ENCODE data around the gene DNAJB5.

Gene DNAJB5

DNA sequence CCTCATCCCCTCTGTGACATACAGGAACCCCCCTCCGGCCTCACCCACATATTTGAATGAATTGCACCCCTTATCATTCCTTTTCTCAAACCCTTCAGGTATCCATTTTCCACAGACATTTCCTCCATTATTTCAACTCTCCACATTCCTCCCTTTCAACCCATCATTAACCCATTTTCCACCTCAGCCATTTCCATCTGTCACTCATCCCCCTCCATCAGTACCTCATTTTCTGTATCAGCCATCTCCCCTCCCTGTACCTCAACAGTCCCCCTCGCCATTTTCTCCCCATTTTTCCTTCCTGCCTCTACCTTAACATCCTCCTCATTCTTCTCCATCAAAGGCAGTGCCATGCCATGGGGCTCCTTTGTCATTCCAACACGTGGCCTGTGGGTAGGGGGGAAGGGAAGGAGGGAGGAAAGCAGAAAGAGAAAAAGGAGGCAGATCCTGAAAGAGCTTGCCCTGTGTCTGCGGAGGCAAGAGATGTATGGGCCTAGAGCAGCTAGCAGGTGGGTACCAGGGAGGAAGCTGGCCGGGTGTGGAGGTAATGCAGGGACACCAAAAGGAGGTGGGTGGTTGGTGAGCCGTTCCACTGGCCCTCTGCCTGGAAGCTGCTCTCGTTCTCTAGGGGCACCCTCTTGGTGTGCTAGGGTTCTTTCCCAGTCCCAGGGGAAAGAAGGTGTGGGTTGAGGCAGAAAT lies 1.5 kb downstream of the DNAJB5 start:
- H3K27ac Mint-ChIP-seq: peak overlapping the region; percentile 6
- H3K9me3 Mint-ChIP-seq: no peaks in the 10 kb centered on the region
- H3K4me3 Mint-ChIP-seq: peak overlapping the region; percentile 73
- no peak for ATAC-seq (ENCODE audit: low read depth)
- H3K27me3 Mint-ChIP-seq: peaks cover 6% of the 10 kb centered on the region
- H3K4me1 Mint-ChIP-seq: peaks cover 27% of the 10 kb centered on the region
- H3K36me3 Mint-ChIP-seq: no peaks in the 10 kb centered on the region
- DNase-seq (ENCODE audit: low spot score in 2 of 2): no peak

DNA sequence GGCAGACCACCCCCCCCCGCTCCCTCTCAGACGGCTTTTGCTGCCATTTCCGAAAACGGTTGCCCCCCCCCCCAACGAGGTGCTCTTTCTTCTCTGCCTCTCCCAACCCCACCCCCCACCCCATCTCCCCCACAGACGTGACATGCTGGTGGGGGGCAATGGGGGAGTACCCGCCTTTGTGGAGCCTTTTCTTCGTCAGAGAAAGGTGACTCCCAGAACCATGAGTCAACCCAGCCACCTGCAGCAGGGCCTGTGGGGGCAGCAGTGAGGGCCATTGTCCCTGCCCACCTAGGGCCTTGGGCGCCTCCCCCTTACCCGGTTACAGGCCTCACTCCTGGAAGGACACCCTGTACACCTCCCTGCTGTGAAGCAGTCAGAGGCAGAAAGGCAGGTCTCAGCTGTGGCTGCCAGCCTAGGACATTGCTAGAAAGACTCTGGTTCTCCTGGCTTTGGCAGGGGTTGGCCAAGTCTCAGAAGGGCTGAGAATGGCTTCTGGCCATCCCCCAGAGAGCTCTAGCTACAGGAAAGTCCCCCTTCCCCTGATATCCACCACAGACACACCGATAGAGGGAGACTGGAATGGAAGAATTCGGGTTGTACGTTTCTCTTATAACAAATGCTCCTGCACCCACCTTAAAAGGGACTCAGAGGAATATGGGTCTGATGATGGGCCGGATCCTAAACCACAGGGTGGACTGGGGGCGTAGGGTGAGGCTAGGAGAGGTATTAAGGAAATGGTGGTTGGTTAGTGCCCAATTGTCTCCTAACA lies 2.2 kb downstream of the DNAJB5 start:
- DNase-seq (ENCODE audit: low spot score in 2 of 2) (no peak), ATAC-seq (ENCODE audit: low read depth) (no peak)
- Mint-ChIP-seq H3K27ac (no peak overlapping the region), H3K4me3 (peak overlapping the region; percentile 37), H3K9me3 (no peaks in the 10 kb centered on the region), H3K27me3 (peaks cover 6% of the 10 kb centered on the region), H3K36me3 (no peaks in the 10 kb centered on the region), H3K4me1 (peaks cover 23% of the 10 kb centered on the region)

DNA sequence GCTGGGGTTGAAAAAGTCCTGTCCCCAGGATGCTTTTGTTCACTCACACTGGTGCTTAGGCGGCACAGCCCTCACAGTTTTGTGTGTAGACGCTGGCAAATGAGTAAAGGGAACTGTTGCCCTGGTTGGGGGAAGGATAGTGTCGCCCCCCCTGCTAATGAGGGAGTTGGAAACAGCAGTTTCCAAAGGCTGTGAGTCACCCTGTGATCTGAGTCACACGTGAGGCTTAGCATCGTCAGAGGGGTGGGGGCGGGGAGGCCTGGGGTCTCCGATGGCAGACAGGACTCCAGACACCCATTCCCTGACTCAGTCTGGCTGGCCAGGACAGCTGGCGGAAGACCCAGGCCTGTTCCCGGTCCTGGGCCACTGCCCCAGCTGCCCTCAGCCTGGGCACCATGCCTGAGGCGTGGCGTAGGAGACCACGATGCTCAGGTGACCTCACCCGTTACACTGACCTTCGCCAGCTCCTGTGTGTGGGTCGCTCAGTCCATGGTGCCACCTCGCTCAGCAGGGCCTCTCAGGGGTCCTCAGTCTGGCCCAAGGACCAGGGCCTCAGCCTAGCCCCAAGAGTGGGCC lies 2.9 kb downstream of the DNAJB5 start:
- Mint-ChIP-seq H3K9me3 (no peaks in the 10 kb centered on the region), H3K36me3 (no peaks in the 10 kb centered on the region), H3K27me3 (peaks cover 6% of the 10 kb centered on the region), H3K27ac (no peak overlapping the region), H3K4me1 (peaks cover 16% of the 10 kb centered on the region), H3K4me3 (no peak overlapping the region)
- DNase-seq (ENCODE audit: low spot score in 2 of 2): no peak
- no peak for ATAC-seq (ENCODE audit: low read depth)

DNA sequence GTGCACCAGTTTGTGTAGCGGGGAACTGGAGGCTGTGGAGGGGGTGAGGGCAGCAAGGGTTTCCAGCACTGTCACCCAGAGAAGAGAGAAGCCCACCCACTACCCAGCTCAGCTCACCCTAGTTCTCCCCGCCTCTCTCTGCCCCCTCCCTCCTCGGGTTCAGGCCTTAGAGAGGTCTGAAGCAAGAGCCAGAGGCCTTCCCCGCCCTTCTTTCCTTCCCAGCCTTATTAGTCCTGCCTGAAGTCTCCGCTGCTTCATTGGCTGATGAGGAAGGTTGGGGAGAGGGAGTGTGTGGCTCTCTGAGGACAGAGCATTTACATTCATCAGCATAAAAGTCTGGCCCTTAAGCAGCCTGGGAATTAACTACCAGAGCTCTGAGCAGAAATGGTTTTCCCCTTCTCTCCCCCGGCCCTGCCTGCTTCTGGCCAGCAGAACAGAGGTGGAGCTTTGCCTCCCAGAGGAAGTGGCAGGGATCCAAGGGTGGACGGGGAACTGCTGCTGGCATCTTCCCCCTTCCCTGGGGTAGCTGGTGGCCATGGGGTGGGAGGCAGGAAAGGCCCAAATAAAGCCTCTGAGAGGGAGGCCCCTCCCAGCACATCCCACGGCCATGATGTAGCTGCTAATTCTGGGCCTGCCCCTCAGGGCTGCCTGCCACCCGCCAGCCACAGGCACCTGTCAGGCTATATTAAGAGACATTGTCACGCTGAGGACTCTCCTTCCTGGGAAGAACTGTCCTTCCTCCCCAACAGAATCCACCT lies 4.1 kb downstream of the DNAJB5 start:
- H3K36me3 Mint-ChIP-seq: no peaks in the 10 kb centered on the region
- no peak for ATAC-seq (ENCODE audit: low read depth)
- no peak overlapping the region for H3K27ac Mint-ChIP-seq
- no peak for DNase-seq (ENCODE audit: low spot score in 2 of 2)
- no peaks in the 10 kb centered on the region for H3K9me3 Mint-ChIP-seq
- H3K27me3 Mint-ChIP-seq: peaks cover 6% of the 10 kb centered on the region
- peaks cover 10% of the 10 kb centered on the region for H3K4me1 Mint-ChIP-seq
- H3K4me3 Mint-ChIP-seq: no peak overlapping the region

DNA sequence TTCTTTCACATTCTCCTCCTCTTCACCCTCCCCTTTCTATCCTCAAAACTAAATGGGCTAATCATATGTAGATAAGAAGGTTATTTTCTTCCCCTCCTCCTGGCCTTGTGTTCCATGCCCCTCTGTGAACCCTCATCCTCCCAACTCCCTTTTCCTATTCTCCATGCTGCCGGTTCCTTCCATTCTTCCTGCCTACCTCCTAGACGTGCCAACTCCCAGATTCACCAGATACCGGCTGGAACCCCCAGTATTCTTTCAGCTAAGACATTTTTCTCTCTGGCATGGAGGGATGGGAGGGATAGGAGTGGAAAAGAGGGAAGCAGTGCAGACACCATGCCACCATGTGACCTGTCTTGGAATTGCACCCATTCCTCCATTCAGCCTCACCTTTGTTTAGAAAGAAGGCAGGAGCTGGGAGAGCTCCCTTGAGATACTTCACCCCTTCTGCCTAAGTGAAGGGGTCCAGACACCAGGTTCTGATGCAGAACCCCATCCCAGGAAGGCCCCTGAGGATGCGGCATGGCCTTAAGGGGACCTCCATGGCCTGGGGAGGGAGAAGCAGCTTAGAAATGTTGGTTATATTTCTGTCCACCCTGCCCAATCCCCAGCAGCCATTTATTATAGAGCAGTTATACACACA lies 4.8 kb downstream of the DNAJB5 start:
- Mint-ChIP-seq H3K4me1 (peaks cover 9% of the 10 kb centered on the region), H3K27ac (no peak overlapping the region), H3K27me3 (peaks cover 6% of the 10 kb centered on the region), H3K9me3 (no peaks in the 10 kb centered on the region), H3K36me3 (no peaks in the 10 kb centered on the region), H3K4me3 (no peak overlapping the region)
- no peak for DNase-seq (ENCODE audit: low spot score in 2 of 2)
- no peak for ATAC-seq (ENCODE audit: low read depth)

DNA sequence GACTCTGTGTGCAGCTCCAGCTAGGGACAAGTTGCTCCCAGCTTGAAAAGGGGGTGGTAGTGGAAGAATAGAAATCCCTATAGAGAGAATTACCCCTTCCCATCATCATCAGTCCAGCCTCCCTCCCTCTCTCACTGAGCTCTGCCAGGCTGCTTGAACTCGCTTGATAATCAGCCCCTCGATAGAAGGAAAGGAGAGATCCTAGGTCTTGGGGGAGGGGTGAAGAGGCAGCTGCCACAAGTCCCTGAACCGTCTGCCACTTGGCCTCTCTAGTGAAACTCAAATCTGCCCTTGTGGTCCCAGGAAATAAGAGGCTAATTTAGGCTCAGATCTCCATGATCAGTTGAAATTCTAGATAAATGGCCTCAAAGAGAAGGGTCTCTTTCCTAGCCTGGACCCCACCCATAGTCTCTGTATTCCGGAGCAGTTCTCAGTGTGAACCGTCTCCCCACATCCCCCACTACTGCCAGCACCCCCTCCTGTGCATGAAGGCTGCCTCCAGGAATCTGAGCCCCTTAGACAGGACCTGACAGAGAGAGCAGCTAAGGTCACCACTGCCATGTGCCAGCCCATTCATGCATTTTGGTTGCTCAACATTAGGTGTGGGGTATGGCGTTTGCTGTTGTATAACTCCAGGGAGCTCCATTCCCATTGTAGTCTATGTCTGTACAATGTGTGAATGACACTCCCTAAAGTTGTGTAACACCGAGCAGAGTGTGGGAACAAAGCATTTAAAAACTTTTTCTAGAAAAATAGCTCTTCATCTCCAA lies 5.5 kb downstream of the DNAJB5 start:
- no peaks in the 10 kb centered on the region for H3K36me3 Mint-ChIP-seq
- no peaks in the 10 kb centered on the region for H3K9me3 Mint-ChIP-seq
- no peak overlapping the region for H3K27ac Mint-ChIP-seq
- DNase-seq (ENCODE audit: low spot score in 2 of 2): no peak
- H3K4me1 Mint-ChIP-seq: peaks cover 9% of the 10 kb centered on the region
- H3K4me3 Mint-ChIP-seq: no peak overlapping the region
- peaks cover 6% of the 10 kb centered on the region for H3K27me3 Mint-ChIP-seq
- ATAC-seq (ENCODE audit: low read depth): no peak

DNA sequence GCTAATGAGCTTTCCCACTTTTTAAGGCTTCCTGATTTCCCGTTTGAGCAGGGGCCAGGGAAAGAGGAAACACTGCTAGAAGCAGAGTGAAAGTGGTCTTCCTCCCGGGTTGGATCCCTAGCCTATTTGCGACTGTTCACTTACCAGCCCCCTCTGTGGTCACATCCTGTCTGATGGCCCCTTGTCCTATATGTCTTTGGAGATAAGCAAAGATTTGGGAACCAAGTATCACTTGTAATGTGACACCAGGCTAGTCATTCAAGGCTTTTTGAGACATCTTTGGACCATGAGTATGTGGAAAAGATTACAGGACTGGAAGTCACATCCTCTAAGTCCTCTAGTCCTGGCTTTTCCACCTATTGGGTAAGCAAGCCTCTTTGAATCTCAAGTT lies 6.1 kb downstream of the DNAJB5 start:
- ATAC-seq (ENCODE audit: low read depth): no peak
- Mint-ChIP-seq H3K27me3 (peaks cover 6% of the 10 kb centered on the region), H3K9me3 (no peaks in the 10 kb centered on the region), H3K36me3 (no peaks in the 10 kb centered on the region), H3K27ac (no peak overlapping the region), H3K4me1 (peaks cover 6% of the 10 kb centered on the region), H3K4me3 (no peak overlapping the region)
- no peak for DNase-seq (ENCODE audit: low spot score in 2 of 2)

DNA sequence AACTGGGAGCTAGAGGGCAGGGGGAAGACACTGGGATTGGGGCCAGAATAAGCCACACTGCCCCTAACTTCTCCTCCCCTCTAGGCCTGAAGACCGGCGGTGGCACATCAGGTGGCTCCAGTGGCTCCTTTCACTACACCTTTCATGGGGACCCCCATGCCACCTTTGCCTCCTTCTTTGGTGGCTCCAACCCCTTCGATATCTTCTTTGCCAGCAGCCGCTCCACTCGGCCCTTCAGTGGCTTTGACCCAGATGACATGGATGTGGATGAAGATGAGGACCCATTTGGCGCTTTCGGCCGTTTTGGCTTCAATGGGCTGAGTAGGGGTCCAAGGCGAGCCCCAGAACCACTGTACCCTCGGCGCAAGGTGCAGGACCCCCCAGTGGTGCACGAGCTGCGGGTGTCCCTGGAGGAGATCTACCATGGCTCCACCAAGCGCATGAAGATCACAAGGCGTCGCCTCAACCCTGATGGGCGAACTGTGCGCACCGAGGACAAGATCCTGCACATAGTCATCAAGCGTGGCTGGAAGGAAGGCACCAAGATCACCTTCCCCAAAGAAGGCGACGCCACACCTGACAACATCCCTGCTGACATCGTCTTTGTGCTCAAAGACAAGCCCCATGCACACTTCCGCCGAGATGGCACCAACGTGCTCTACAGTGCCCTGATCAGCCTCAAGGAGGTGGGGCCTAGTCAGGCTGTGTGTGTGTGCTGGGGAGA lies 6.8 kb downstream of the DNAJB5 start:
- DNase-seq (ENCODE audit: low spot score in 2 of 2): no peak
- no peaks in the 10 kb centered on the region for H3K4me1 Mint-ChIP-seq
- H3K27me3 Mint-ChIP-seq: no peaks in the 10 kb centered on the region
- ATAC-seq (ENCODE audit: low read depth): no peak
- H3K36me3 Mint-ChIP-seq: no peaks in the 10 kb centered on the region
- no peak overlapping the region for H3K27ac Mint-ChIP-seq
- no peaks in the 10 kb centered on the region for H3K9me3 Mint-ChIP-seq
- no peak overlapping the region for H3K4me3 Mint-ChIP-seq

DNA sequence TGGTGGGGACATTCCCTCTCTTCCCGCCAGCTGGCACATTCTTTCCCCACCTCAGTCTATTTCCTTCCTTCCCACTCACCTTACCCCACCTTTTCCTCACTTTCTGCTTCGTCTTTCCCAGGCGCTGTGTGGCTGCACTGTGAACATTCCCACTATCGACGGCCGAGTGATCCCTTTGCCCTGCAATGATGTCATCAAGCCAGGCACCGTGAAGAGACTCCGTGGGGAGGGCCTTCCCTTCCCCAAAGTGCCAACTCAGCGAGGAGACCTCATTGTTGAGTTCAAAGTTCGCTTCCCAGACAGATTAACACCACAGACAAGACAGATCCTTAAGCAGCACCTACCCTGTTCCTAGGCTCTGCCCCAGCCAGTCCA lies 7.3 kb downstream of the DNAJB5 start:
- no peaks in the 10 kb centered on the region for H3K9me3 Mint-ChIP-seq
- ATAC-seq (ENCODE audit: low read depth) (no peak), DNase-seq (ENCODE audit: low spot score in 2 of 2) (no peak)
- H3K27me3 Mint-ChIP-seq: no peaks in the 10 kb centered on the region
- H3K36me3 Mint-ChIP-seq: no peaks in the 10 kb centered on the region
- H3K4me3 Mint-ChIP-seq: no peak overlapping the region
- H3K27ac Mint-ChIP-seq: no peak overlapping the region
- no peaks in the 10 kb centered on the region for H3K4me1 Mint-ChIP-seq

DNA sequence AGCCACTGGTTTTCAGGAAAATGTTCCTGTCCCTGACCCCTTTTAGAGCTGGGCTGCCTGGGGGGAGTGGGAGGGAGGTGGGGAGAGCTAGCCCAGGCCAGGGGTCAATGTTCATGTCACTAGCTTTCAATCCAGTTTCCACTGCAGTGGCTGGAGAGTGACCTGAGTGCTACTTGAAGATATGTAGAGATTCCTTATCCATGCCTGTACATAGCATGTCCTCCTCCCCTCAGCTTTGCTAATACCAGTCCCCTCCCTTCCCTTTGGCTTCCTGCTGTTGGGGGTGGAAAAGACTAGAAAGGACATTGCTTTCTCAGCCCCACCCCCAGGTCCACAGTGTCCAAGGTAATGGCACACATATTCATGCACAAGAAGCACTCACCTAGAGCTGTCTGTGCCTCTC lies 7.8 kb downstream of the DNAJB5 start:
- no peaks in the 10 kb centered on the region for H3K9me3 Mint-ChIP-seq
- no peak for DNase-seq (ENCODE audit: low spot score in 2 of 2)

DNA sequence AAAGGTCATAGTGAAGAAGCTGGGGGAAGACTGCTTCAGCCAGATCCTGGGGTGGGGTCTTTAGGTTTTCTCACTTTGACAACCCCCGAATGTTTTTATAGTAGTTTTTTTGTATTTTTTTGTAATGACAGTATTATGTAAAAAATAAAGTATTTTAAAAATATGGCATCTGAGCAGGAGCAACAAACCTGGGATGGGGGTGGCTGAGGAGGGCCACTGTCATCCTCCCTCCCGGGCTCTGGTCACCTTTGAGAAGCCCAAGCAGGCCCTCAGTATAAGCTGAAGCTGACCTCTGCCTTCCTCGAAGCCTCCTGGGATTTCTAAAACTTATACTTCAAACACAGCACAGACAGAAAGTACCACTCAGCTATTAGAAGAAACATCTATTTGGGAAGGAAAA lies 8.7 kb downstream of the DNAJB5 start:
- Mint-ChIP-seq H3K4me3 (no peak overlapping the region), H3K27me3 (no peaks in the 10 kb centered on the region), H3K27ac (no peak overlapping the region), H3K4me1 (no peaks in the 10 kb centered on the region), H3K9me3 (no peaks in the 10 kb centered on the region), H3K36me3 (no peaks in the 10 kb centered on the region)
- no peak for ATAC-seq (ENCODE audit: low read depth)
- DNase-seq (ENCODE audit: low spot score in 2 of 2): no peak

More for the DNA sequence above, 7.8 kb downstream of the DNAJB5 start:
- Mint-ChIP-seq H3K4me1 (no peaks in the 10 kb centered on the region), H3K27me3 (no peaks in the 10 kb centered on the region), H3K27ac (no peak overlapping the region), H3K4me3 (no peak overlapping the region), H3K36me3 (no peaks in the 10 kb centered on the region)
- ATAC-seq (ENCODE audit: low read depth): no peak

DNA sequence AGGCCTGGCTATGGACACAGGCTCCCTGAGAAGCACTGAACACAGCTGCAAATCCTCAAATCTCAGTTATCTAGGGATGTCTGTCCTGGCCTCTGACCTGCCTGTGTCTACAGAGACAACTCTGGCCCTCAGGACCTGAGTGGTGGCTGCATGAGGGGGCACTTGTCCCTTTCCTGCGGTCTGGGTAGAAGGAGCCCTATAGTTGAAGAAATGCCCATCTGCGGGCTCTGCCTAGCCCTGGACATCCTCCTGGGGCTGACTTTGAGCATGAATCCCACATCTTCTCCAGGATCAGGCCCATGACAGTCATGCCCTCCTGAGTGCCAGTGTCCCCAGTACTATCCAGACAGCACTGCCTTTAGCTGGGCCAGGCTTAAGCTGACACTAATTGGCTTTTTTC lies 10.0 kb downstream of the DNAJB5 start:
- Mint-ChIP-seq H3K36me3 (peaks cover 5% of the 10 kb centered on the region), H3K4me1 (no peaks in the 10 kb centered on the region), H3K27ac (no peak overlapping the region), H3K27me3 (no peaks in the 10 kb centered on the region), H3K9me3 (no peaks in the 10 kb centered on the region), H3K4me3 (no peak overlapping the region)
- DNase-seq (ENCODE audit: low spot score in 2 of 2) (no peak), ATAC-seq (ENCODE audit: low read depth) (no peak)

Data from memory B cell (primary cell).